GM19438 (cell line): ENCODE data around the gene PDE6A.

Source experiments
- ATAC-seq: cut with Tn5 transposase; IDR thresholded peaks from one replicate; pipeline ENCODE4 v1.9.1; 2021; ENCODE audit warnings: low read depth; ENCODE audit not compliant: unreplicated experiment

PDE6A gene

GRCh38 chr5:149930749-149931574 is 13.6 kb downstream of the PDE6A start:
- ATAC-seq = no peak

- ATAC-seq = no peak
These were observed 14.4 kb downstream of the PDE6A start for GRCh38 chr5:149930043-149930748.

GRCh38 chr5:149924486-149924885 is 20.1 kb downstream of the PDE6A start:
- ATAC-seq = no peak

GRCh38 chr5:149922950-149923349 is 21.6 kb downstream of the PDE6A start:
- no peak for ATAC-seq

GRCh38 chr5:149921597-149921996 is 23.0 kb downstream of the PDE6A start:
- no peak for ATAC-seq

- ATAC-seq = no peak
These were observed 27.4 kb downstream of the PDE6A start for GRCh38 chr5:149917073-149917676.

GRCh38 chr5:149916334-149917072 is 28.1 kb downstream of the PDE6A start:
- ATAC-seq = no peak

- no peak for ATAC-seq
These were observed 29.0 kb downstream of the PDE6A start for GRCh38 chr5:149915392-149916260.

- no peak for ATAC-seq
These were observed 30.9 kb downstream of the PDE6A start for GRCh38 chr5:149913436-149914419.

- ATAC-seq = no peak
These were observed 32.2 kb downstream of the PDE6A start for GRCh38 chr5:149912226-149912871.

- ATAC-seq = no peak
These were observed 33.6 kb downstream of the PDE6A start for GRCh38 chr5:149911031-149911430.

GRCh38 chr5:149907828-149908227 is 36.8 kb downstream of the PDE6A start:
- no peak for ATAC-seq

GRCh38 chr5:149904977-149905376 is 39.6 kb downstream of the PDE6A start:
- no peak for ATAC-seq

GRCh38 chr5:149904293-149904886 is 40.2 kb downstream of the PDE6A start:
- no peak for ATAC-seq

- no peak for ATAC-seq
These were observed 41.2 kb downstream of the PDE6A start for GRCh38 chr5:149903404-149903803.

GRCh38 chr5:149902177-149902576 is 42.4 kb downstream of the PDE6A start:
- ATAC-seq = no peak

GRCh38 chr5:149901511-149901910 is 43.1 kb downstream of the PDE6A start:
- ATAC-seq = no peak

GRCh38 chr5:149900390-149900789 is 44.2 kb downstream of the PDE6A start:
- ATAC-seq = no peak
